GM19397 (cell line): ENCODE measurements around the gene SLC39A6.
"Not testable (repeated sequence)": the region's sequence is repeated elsewhere in the genome, so short reads cannot be mapped to it uniquely, and the experiment has no call there.

ENCODE experiments used
- ATAC-seq: cut with Tn5 transposase; IDR thresholded peaks from one replicate; pipeline ENCODE4 v1.9.1; 2021; ENCODE audit warnings: mild to moderate bottlenecking, moderate library complexity; ENCODE audit not compliant: unreplicated experiment

SLC39A6 gene

GRCh38 chr18:36101943-36102342, 27.2 kb downstream of the SLC39A6 start:
- no peak for ATAC-seq

- ATAC-seq = no peak
These were observed 29.8 kb downstream of the SLC39A6 start for GRCh38 chr18:36099311-36099710.

DNA sequence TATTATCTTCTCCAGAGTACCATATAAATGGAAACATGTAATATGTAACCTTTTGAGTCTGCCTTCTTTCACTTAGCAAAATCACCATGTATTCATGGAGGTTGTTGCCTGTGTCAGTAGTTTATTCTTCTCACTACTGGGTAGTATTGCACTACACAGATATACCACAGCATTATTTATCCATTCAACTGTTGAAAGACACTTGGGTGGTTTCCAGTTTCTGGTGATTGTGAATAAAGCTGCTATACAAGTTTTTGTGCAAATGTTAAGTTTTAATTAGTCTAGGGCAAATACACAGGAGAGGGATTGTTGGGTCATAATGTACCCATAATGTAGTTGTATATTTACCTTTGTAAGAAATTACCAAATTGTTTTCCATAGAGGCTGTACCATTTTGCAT, 32.2 kb downstream of the SLC39A6 start:
- ATAC-seq = no peak

GRCh38 chr18:36095936-36096519, 33.1 kb downstream of the SLC39A6 start:
- ATAC-seq = no peak

GRCh38 chr18:36094431-36094830, 34.7 kb downstream of the SLC39A6 start:
- ATAC-seq = no peak

- ATAC-seq = not testable (repeated sequence)
These were observed 37.0 kb downstream of the SLC39A6 start for GRCh38 chr18:36092116-36092515.

- no peak for ATAC-seq
These were observed 40.1 kb downstream of the SLC39A6 start for GRCh38 chr18:36089001-36089400.

GRCh38 chr18:36088256-36088655, 40.9 kb downstream of the SLC39A6 start:
- ATAC-seq = no peak

DNA sequence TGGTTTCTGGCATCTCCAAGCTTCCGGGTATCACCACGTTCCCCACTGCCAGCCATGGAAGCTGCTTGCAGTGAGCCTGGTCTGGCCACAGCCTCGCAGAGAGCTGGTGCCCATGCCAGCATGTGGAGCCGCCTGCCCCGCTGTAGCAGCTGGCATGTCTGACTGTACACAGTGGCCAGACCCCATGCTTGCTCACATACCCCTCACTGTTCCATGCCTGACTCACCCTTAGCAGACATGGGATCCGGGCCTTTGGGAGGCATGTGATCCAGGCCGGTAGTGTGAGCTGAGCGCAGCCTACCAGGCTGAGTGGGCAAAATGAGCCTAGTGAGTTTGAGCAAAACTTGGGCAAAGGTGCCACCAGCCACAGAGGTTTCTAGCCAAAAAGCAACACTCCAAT, 43.0 kb downstream of the SLC39A6 start:
- no peak for ATAC-seq

DNA sequence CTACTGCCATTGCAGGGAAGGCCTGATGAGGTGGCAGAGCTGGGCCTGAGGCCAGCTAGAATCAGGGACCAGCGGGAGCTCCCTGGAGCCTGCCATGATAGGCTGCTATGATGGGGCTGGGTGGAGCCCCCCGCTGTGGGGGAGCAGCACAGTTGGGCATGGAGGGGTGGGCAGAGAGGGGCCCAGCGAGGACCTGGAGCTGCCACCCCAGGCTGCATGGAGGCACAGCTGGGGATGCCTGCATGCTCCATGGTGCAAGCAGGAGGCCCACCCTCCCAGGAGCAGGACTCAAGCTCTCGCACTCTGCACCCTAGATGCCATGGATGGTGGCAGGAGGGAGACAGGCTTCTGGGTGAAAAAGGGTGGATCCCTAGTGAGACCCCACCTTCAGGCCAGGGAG, 43.9 kb downstream of the SLC39A6 start:
- no peak for ATAC-seq

GRCh38 chr18:36083729-36084128, 45.4 kb downstream of the SLC39A6 start:
- no peak for ATAC-seq

DNA sequence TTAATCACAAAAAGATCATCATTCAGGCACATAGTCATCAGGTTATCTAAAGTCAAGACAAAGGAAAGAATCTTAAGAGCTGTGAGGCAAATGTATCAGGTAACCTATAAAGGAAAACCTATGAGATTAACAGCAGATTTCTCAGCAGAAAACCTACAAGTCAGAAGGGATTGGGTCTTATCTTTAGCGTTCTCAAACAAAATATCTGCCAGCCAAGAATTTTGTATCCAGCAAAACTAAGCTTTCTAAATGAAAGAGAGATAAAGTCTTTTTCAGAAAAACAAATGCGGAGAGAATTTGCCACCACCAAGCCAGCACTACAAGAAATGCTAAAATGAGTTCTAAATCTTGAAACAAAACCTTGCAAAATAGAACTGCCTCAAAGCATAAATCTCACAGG, 48.0 kb downstream of the SLC39A6 start:
- ATAC-seq = not testable (repeated sequence)

- no peak for ATAC-seq
These were observed 50.2 kb downstream of the SLC39A6 start for GRCh38 chr18:36078751-36079529.

DNA sequence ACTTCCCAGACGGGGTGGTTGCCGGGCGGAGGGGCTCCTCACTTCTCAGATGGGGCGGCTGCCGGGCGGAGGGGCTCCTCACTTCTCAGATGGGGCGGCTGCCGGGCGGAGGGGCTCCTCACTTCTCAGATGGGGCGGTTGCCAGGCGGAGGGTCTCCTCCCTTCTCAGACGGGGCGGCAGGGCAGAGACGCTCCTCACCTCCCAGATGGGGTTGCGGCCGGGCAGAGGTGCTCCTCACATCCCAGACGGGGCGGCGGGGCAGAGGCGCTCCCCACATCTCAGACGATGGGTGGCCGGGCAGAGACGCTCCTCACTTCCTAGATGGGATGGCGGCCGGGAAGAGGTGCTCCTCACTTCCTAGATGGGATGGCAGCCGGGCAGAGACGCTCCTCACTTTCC, 51.4 kb downstream of the SLC39A6 start:
- not testable (repeated sequence) for ATAC-seq

GRCh38 chr18:36075862-36076587, 53.1 kb downstream of the SLC39A6 start:
- ATAC-seq = no peak

- no peak for ATAC-seq
These were observed 54.7 kb downstream of the SLC39A6 start for GRCh38 chr18:36074435-36074834.

- ATAC-seq = no peak
These were observed 55.5 kb downstream of the SLC39A6 start for GRCh38 chr18:36073676-36074075.

DNA sequence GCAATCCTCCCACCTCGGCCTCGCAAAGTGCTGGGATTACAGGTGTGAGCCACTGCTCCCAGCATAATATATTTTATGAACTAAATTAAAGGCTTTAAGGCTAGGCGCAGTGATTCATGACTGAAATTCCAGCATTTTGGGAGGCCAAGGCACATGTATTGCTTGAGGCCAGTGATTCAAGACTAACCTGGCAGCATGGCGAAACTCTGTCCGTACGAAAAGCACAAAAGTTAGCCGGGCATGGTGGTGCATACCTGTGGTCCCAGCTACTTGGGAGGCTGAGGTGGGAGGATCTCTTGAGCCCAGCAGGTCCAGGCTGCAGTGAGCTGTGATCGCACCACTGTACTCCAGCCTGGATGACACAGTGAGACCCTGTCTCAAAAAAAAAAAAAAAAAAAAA, 56.7 kb downstream of the SLC39A6 start:
- ATAC-seq = not testable (repeated sequence)

DNA sequence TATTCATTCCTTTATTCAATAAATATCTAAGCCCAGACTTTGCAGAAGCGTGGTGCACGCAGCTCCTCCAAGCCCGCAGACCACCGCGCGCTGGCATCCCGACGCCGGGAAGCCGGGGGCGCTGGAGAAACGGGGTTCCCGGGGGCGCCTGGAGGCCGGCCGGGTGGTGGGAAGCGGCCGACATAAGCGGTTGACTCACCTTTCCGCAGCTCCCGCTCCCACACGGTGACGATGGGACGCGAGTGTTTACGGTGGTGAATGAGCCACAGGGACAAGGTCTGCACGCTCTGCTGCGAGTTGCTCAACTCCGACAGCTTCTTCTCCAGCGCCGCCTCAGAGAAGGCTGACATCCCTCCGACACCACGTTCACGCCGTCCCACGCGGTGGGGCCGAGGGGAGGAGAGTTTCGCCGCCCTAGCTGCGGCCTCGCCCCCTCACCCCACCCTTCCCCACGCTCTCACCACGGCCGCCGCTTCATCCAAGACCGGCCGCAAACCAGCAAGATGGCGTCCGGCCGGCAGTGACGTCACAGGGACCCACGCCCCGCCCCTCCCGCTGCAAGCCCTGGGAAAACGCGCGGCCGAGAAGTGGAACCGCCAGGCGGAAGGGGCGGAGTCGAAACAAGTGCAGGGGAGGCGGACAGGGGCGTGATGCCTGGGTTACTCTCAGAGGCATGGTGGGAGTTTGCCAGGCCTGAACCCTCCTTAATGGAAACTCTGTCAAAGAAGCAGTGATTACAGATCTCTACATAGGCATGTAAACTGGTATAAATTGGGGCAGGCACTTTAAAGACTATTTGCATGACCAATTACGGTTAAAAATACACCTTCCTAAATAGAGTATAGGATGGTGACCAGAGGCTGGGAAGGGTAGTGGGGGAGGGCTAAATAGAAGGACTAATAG, 61.8 kb downstream of the SLC39A6 start, which contains the start of gene RPRD1A:
Gene RPRD1A (minus strand): TSS at position 505 of the 903 bp plus-strand sequence. CDS start 155 bp downstream, at position 350.
- ATAC-seq = peak; percentile 92

DNA sequence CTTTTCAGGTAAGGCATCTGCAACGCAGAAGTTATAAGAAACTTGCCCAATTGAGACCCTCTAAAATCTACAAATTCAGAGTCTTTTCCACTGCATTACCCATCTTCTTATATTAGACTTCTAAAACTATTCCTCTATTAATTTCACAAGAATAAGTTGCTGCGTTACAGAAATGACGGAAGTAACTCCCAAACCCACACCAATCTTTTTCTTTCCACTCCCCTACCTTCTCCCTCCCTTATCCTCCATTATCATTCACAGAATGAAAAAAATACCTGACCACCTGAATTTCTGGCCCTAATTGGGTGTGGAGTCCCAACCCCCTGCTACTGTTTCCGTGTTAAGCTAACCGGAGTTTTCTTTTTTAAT, 62.5 kb downstream of the SLC39A6 start:
- no peak for ATAC-seq

DNA sequence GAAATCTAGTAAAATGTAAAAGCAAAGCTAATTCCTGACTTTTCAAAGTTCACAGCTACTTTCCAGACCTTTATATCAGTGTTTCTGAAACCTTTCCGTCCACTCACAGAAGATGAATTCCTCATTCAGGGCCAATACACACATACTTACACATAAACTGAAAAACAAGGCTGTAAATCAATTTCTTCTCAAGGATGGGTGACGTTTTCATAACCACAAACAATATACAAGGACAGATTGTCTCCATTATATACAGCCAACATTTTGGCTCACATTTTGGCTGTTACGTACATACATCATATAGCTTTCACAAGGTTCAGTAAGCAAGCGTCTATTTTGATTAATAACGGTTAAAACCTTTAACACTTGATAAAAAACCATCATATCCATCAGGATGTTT, 63.1 kb downstream of the SLC39A6 start:
- no peak for ATAC-seq
